ENCODE measurements around the gene SH3PXD2A.

DNA sequence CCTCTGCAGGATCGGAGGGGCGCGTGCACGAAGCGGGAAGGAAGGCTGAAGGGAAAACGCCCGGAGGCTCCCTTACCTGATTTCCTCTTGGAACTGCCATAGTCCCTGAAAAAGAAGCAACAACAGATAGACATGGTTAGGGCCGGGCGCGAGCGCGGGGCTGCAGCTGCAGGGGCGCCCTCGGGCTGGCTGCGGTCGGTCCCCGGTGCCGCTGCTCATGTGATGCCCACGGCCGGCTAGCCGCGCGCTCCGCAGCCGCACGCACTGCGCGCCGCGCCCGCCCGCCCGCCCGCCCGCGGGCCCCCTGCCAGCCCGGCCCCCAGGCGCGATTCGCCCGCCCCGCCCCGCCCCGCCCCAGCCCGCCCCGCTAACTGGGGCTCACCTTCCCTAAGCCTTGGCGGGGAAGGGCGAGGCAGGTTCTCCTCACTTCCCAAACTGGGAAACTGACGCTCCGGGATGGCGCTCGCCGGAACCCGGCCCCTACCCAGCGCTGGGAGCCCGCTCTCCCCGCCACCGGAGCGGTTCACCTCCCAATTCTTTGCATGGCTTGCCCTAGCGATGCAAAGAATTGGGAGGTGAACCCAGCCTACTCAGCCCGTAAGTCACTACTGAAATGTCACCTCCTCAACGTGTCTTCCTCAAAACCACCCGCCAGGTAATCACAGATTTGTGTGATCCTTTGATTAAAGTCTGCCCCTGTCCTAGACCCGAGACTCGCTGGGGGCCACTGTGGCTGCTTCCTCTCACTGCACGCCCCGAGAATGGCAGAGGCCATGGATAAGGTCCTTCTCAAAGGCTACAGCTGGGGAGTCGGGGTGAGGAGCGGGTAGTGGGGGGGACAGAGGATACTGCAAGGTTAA lies 162.2 kb downstream of the SH3PXD2A start:
- TF ChIP-seq, protein P1, sequence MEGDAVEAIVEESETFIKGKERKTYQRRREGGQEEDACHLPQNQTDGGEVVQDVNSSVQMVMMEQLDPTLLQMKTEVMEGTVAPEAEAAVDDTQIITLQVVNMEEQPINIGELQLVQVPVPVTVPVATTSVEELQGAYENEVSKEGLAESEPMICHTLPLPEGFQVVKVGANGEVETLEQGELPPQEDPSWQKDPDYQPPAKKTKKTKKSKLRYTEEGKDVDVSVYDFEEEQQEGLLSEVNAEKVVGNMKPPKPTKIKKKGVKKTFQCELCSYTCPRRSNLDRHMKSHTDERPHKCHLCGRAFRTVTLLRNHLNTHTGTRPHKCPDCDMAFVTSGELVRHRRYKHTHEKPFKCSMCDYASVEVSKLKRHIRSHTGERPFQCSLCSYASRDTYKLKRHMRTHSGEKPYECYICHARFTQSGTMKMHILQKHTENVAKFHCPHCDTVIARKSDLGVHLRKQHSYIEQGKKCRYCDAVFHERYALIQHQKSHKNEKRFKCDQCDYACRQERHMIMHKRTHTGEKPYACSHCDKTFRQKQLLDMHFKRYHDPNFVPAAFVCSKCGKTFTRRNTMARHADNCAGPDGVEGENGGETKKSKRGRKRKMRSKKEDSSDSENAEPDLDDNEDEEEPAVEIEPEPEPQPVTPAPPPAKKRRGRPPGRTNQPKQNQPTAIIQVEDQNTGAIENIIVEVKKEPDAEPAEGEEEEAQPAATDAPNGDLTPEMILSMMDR (IDR thresholded peaks at IDR 0.05), result no peak
- TF ChIP-seq POLR2A (IDR thresholded peaks at IDR 0.05), result no peak

Measured in adrenal gland (tissue), 5 donors.